GM12878 (cell line): ENCODE results near the gene PLSCR4. TPM values are rescaled to one million over a fixed set of nuclear protein-coding genes. Genes with fewer than 3 reads are reported as not detected.

ENCODE experiments used
- ATAC-seq: fragments of 200-7000 bp; cut with Tn5 transposase; 3 replicates; pipeline ENCODE4 v1.9.1; 2020; ENCODE audit warnings: mild to moderate bottlenecking, moderate library complexity
- BruUV-seq: library from RNA; stranded (reverse); fragments of 400-500 nt; replicated peaks from 2 replicates; lab custom pipeline; 2021; lab: Mats Ljungman, UMichigan
- CTCF ChIA-PET: fragments of 300-600 bp; sonication (Branson Sonifier 250); formaldehyde crosslinking; extraction: SDS; loops from one replicate; lab custom pipeline; 2021; ENCODE audit warnings: inconsistent platforms; lab: Yijun Ruan, JAX
- POLR2A ChIA-PET: fragments of 350-600 bp; formaldehyde crosslinking; extraction: SDS; loops from one replicate; lab custom pipeline; 2021; ENCODE audit warnings: inconsistent platforms; lab: Charles Lee
- RAD21 ChIA-PET: fragments of 300-600 bp; sonication (Branson Sonifier 250); formaldehyde crosslinking; loops from one replicate; lab custom pipeline; 2023; ENCODE audit warnings: antibody characterized with exemption; ENCODE audit not compliant: unreplicated experiment; lab: Charles Lee
- SMC1A ChIA-PET: fragments of 300-600 bp; sonication (Branson Sonifier 250); formaldehyde crosslinking; loops from one replicate; lab custom pipeline; 2023; ENCODE audit not compliant: unreplicated experiment, uncharacterized antibody; lab: Charles Lee
- DNase-seq: peaks from one replicate; pipeline ENCODE4 v3.0.0-alpha.2; 2011; ENCODE audit warnings: low read depth, low spot score
- FAIRE-seq: peaks from 3 replicates; lab custom pipeline; 2011; peaks lifted over from hg19 to GRCh38; lab: Jason Lieb, UNC
- H2AFZ ChIP-seq: 2 replicates; pipeline ENCODE4 v1.6.0; 2011; ENCODE audit warnings: low read depth, low read length, control low read depth; ENCODE audit not compliant: control insufficient read depth
- H3K27ac ChIP-seq: 2 replicates; pipeline ENCODE4 v1.5.1; 2011; ENCODE audit warnings: control low read depth; ENCODE audit not compliant: control insufficient read depth, insufficient read depth
- H3K27me3 ChIP-seq, 2 experiments: replicated peaks in 1 of 2; 2 replicates each; pipeline versions ENCODE4 v1.6.0 to v1.6.1; 2011; ENCODE audit warnings: low read length in 1 of 2; ENCODE audit not compliant: control insufficient read depth in 2 of 2, insufficient read depth in 2 of 2
- H3K36me3 ChIP-seq, 2 experiments: 2 replicates each; pipeline ENCODE4 v1.5.1; 2011; ENCODE audit warnings: low read length in 1 of 2; ENCODE audit not compliant: control insufficient read depth in 2 of 2, insufficient read depth in 2 of 2
- H3K4me1 ChIP-seq: 2 replicates; pipeline ENCODE4 v1.6.1; 2011; ENCODE audit warnings: mild to moderate bottlenecking, low read length, moderate library complexity, mixed read lengths; ENCODE audit not compliant: control insufficient read depth, insufficient read depth
- H3K4me2 ChIP-seq: 2 replicates; pipeline ENCODE4 v1.6.0; 2011; ENCODE audit warnings: control low read depth; ENCODE audit not compliant: control insufficient read depth, insufficient read depth
- H3K4me3 ChIP-seq: fragments of 200-600 bp; sonication (generic); 2 replicates; pipeline ENCODE4 v1.5.1; 2016
- H3K79me2 ChIP-seq: 2 replicates; pipeline ENCODE4 v1.6.0; 2011; ENCODE audit warnings: low read length; ENCODE audit not compliant: control insufficient read depth, insufficient read depth
- H3K9ac ChIP-seq: 2 replicates; pipeline ENCODE4 v1.8.0; 2011; ENCODE audit warnings: low read length, control low read depth, mixed read lengths; ENCODE audit not compliant: control insufficient read depth, insufficient read depth
- H3K9me3 ChIP-seq: replicated peaks from 3 replicates; pipeline ENCODE4 v1.5.1; 2011; ENCODE audit warnings: mild to moderate bottlenecking, low read length; ENCODE audit not compliant: control insufficient read depth, insufficient read depth
- H4K20me1 ChIP-seq: 2 replicates; pipeline ENCODE4 v1.6.0; 2011; ENCODE audit not compliant: control insufficient read depth, insufficient read depth
- BCL11A ChIP-seq: IDR thresholded peaks from 2 replicates; pipeline ENCODE4 v1.6.1; 2011; ENCODE audit warnings: low read depth, low read length
- EZH2 ChIP-seq: IDR thresholded peaks from 2 replicates; pipeline ENCODE4 v1.6.1; 2012; ENCODE audit warnings: low read depth, mild to moderate bottlenecking, control low read depth, inconsistent platforms, low read length, borderline replicate concordance; ENCODE audit not compliant: control insufficient read depth
- TCF12 ChIP-seq: IDR thresholded peaks from 2 replicates; pipeline ENCODE4 v1.6.1; 2011; ENCODE audit warnings: low read depth, mild to moderate bottlenecking, low read length
- WGBS: methylation state at CpG from one replicate; pipeline ENCODE4 v1.1.6; 2016; ENCODE audit warnings: low lambda C conversion rate; ENCODE audit not compliant: insufficient replicate concordance, insufficient coverage; ENCODE audit errors: missing lambda C conversion rate; 5-methylcytosine and 5-hydroxymethylcytosine counted together
- in situ Hi-C: fragments of 300-500 bp; cut with MboI; formaldehyde crosslinking; loops from 9 replicates; pipeline ENCODE4 v1.14.3; 2018; ENCODE audit warnings: mixed read lengths
- intact Hi-C: fragments of 100-400 bp; cut with micrococcal nuclease; formaldehyde crosslinking; loops from one replicate; pipeline ENCODE4 v1.14.2; 2022; ENCODE audit not compliant: unreplicated experiment
- polyA plus RNA-seq, 11 experiments: library from polyadenylated mRNA; depleted of rRNA in 4 of 11; unstranded in 6 of 11; stranded (reverse) in 5 of 11; fragments of >200 nt; fragmentation: Nextera tagmentation in 4 of 11; fragmentation: Illumina TruSeq in 1 of 11; extraction: Ambion mirVana in 4 of 11; extraction: Trizol in 1 of 11; gene quantifications; 1 replicate in 1 of 11; 2 replicates in 10 of 11; pipeline versions ENCODE4 v1.2.1 to v1.2.3, GENCODE V29; 2011 to 2016; ENCODE audit warnings: inconsistent platforms in 2 of 11, missing spikeins in 2 of 11, low read depth in 1 of 11
- total RNA-seq, 4 experiments: library from RNA; depleted of rRNA in 3 of 4; stranded (reverse); fragments of >200 nt in 3 of 4; fragmentation: Illumina TruSeq in 1 of 4; extraction: Trizol in 1 of 4; gene quantifications; 2 replicates each; pipeline versions ENCODE4 v1.2.1 to v1.2.3, GENCODE V29; 2013 to 2021
- TF ChIP-seq, protein P1 (sequence below): IDR thresholded peaks from 2 replicates; pipeline ENCODE4 v1.6.1; 2011; ENCODE audit warnings: borderline replicate concordance, low read depth, mild to moderate bottlenecking, moderate library complexity, mixed read lengths, low read length; ENCODE audit not compliant: insufficient read depth; ENCODE audit errors: extremely low read length

Gene PLSCR4
- total and polyA plus RNA-seq, 10 of the 15 experiments (the other 5 are each of a cell fraction or from before 2014, with no cell fraction given) = 0.02 TPM; not detected in 9

DNA sequence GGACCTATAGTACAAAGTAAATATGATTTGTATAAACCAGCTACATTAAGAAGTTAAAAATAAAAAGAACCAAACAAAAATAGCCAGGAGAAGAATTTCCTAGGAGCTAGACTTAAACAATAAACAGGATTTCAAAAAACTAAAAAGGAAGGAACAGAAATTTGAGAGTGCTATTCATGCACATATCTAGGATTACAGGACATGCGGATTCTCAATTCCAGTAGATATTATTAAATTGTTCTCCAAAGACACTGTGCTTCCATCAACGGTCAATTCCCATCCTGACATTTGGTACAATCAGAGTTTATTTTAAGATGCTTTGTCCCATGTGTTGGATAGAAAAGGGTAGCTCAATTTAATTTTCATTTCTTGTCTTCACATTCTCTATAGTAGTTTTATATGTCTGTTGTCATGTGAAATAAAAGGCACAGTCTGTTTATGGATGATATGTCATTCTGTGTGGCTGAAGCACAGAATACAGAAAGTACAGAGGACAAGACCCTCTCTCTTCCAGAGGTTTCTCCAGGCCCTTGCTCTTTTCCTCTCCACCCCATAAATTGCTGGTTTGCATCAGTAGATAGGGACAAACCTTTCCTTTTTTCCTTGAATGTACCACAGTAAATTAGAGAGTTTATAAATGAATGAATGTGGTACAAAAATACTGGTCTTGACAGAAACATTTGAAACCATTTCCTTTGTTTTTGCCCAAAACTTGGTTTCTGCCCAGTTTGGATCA lies 93.4 kb downstream of the PLSCR4 start:
- intact Hi-C loops = no loop called here
- H3K4me3 ChIP-seq = no peak overlapping the region
- H3K79me2 ChIP-seq = no peaks in the 10 kb centered on the region
- no peak for ATAC-seq
- no peaks in the 10 kb centered on the region for H3K36me3 ChIP-seq
- CTCF ChIA-PET = interaction anchor here (0.7 to 1.3 kb wide), 2 partner anchors 16 to 32 kb away, joined by 3 to 4 read pairs; no protein-coding TSS in a partner anchor
- no peak overlapping the region for H3K4me2 ChIP-seq
- SMC1A ChIA-PET = no interaction called here
- 48% methylated on average over 2 of the region's 2 CpGs for WGBS
- in situ Hi-C loops = no loop called here
- BruUV-seq = no TSS peak
- H3K4me1 ChIP-seq = no peaks in the 10 kb centered on the region
- no peak overlapping the region for H2AFZ ChIP-seq
- RAD21 ChIA-PET = no interaction called here
- TF ChIP-seq BCL11A (no peak), TCF12 (no peak)
- TF ChIP-seq, protein P1, sequence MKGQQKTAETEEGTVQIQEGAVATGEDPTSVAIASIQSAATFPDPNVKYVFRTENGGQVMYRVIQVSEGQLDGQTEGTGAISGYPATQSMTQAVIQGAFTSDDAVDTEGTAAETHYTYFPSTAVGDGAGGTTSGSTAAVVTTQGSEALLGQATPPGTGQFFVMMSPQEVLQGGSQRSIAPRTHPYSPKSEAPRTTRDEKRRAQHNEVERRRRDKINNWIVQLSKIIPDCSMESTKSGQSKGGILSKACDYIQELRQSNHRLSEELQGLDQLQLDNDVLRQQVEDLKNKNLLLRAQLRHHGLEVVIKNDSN = no peak
- POLR2A ChIA-PET = no interaction called here
- no peaks in the 10 kb centered on the region for H3K9me3 ChIP-seq
- no peak for DNase-seq
- no peak for FAIRE-seq
- no peaks in the 10 kb centered on the region for H4K20me1 ChIP-seq
- H3K9ac ChIP-seq = no peak overlapping the region
- H3K27me3 ChIP-seq = peaks cover 5 to 11% of the 10 kb centered on the region in 2 experiments
- no peak overlapping the region for H3K27ac ChIP-seq

DNA sequence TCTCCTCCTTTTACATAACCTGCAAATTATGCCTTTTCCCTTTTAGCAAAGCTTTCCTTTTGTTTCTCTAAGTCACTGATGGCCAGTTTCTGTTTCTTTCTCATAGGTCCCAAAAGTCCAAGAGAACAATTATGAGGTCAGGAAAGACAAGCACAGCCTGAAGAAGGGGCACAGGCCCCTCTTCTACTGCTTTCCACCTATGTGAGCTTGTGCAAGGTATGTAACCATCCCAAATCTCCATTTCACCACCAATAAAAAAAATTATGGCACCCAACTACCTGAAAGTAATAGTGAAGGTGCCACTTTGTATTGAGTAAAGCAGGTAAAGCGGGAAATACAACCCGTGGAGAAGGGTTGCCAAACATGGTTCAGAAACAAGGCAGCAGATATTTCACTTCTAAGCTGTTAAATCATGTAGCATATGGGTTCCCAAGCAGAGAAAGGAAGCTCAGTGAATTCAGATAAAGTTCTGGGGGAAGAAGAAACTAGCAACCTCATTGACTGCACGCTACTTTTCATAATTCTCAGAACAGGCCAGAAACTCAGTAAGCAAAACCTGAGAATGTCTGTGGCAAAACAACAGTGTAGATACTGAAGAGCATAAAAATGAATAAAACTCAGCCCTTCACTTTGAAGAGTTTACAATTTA lies 94.1 kb downstream of the PLSCR4 start:
- H3K27me3 ChIP-seq = peaks cover 5 to 11% of the 10 kb centered on the region in 2 experiments
- no peak overlapping the region for H2AFZ ChIP-seq
- H3K36me3 ChIP-seq = no peaks in the 10 kb centered on the region
- ChIA-PET POLR2A (no interaction called here), CTCF (interaction anchor here (0.7 to 1.3 kb wide), 3 partner anchors 15 to 33 kb away, joined by 3 to 4 read pairs (median 3); no protein-coding TSS in a partner anchor), RAD21 (no interaction called here), SMC1A (no interaction called here)
- DNase-seq (no peak), ATAC-seq (no peak), FAIRE-seq (no peak)
- no peaks in the 10 kb centered on the region for H3K79me2 ChIP-seq
- H3K9ac ChIP-seq = no peak overlapping the region
- H3K4me2 ChIP-seq = no peak overlapping the region
- H4K20me1 ChIP-seq = no peaks in the 10 kb centered on the region
- no peaks in the 10 kb centered on the region for H3K4me1 ChIP-seq
- no peak overlapping the region for H3K4me3 ChIP-seq
- TF ChIP-seq EZH2 = no peak
- H3K27ac ChIP-seq = no peak overlapping the region
- 39% methylated on average over 3 of the region's 3 CpGs for whole genome bisulfite sequencing
- BruUV-seq = no TSS peak
- intact Hi-C loops = no loop called here
- in situ Hi-C loops = no loop called here
- H3K9me3 ChIP-seq = no peaks in the 10 kb centered on the region
